Measurements from ENCODE around the gene TLE5.
"Not testable (repeated sequence)": the region's sequence is repeated elsewhere in the genome, so short reads cannot be mapped to it uniquely, and the experiment has no call there.

TLE5 gene

GRCh38 chr19:3060857-3061181 is 1.5 kb downstream of the TLE5 start:
- DNase-seq: no peak

- no peak for DNase-seq
Measured at GRCh38 chr19:3059653-3060052, 2.6 kb downstream of the TLE5 start.

GRCh38 chr19:3058821-3059314 is 3.4 kb downstream of the TLE5 start:
- DNase-seq: no peak

GRCh38 chr19:3058009-3058820 is 4.1 kb downstream of the TLE5 start:
- DNase-seq: no peak

GRCh38 chr19:3057275-3057714 is 5.0 kb downstream of the TLE5 start:
- no peak for DNase-seq

GRCh38 chr19:3056417-3057088 is 5.7 kb downstream of the TLE5 start:
- DNase-seq: no peak

GRCh38 chr19:3055741-3056416 is 6.4 kb downstream of the TLE5 start:
- no peak for DNase-seq

- DNase-seq: no peak
Measured at GRCh38 chr19:3054972-3055740, 7.1 kb downstream of the TLE5 start.

GRCh38 chr19:3054265-3054971 is 7.9 kb downstream of the TLE5 start:
- no peak for DNase-seq

GRCh38 chr19:3053780-3054179 is 8.5 kb downstream of the TLE5 start:
- no peak for DNase-seq

GRCh38 chr19:3053218-3053621 is 9.1 kb downstream of the TLE5 start:
- no peak for DNase-seq

- not testable (repeated sequence) for DNase-seq
Measured at GRCh38 chr19:3050016-3050415, 12.3 kb downstream of the TLE5 start.

- no peak for DNase-seq
Measured at GRCh38 chr19:3049089-3049488, 13.2 kb downstream of the TLE5 start.

- DNase-seq: no peak
Measured at GRCh38 chr19:3048190-3048533, 14.1 kb downstream of the TLE5 start.

- peak; percentile 62 to 80 (median 69) for DNase-seq
Measured at GRCh38 chr19:3047496-3048189, 14.7 kb downstream of the TLE5 start.

GRCh38 chr19:3046698-3047495 is 15.4 kb downstream of the TLE5 start:
- no peak for DNase-seq

GRCh38 chr19:3045885-3046697 is 16.2 kb downstream of the TLE5 start:
- DNase-seq: no peak

- DNase-seq: no peak
Measured at GRCh38 chr19:3045191-3045590, 17.1 kb downstream of the TLE5 start.

- DNase-seq: no peak
Measured at GRCh38 chr19:3042621-3043267, 19.6 kb downstream of the TLE5 start.

Data from suppressor macrophage treated with lipopolysaccharide for 1 hour (primary cell).